ENCODE data around the gene KCNQ2.

Gene KCNQ2

DNA sequence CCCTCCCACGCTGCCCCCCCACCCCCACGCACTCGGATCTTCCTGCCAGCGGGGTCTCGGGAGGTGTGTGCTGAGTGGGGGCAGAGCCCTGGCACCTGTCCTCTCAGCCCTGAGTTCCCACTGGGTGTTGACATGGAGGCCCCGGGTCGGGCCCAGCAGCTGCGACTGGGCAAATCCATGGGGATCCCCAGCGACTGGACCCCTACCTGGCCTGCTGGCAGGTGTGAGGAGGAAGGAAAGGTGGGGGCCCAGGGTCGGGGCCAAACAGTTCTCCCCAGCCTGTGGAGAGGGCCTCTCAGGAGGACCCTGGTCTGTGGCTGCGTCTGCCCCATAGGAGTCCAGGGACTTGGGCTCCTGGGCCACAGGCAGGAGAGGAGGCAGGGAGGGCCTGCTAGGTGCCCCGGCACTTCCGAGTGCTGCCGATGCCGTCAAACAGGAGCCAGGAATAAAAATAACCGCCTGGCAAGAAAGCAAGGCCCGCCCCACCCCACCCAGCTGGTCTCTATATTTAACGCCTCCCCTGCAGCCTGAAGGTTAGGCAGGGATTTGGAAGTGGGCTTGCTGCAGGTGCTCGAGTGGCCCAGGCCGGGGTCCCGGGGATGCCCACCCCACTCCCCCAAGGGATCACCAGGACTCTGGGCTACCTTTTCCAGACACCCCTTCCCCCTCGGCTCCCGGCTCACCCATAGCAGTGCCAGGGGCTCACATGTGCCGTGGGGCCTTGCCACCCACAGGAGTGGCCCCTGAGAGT is 27.9 kb upstream of the KCNQ2 start:
- no peak for TF ChIP-seq ZFX (IDR thresholded peaks at IDR 0.05)
- TF ChIP-seq, protein P1, sequence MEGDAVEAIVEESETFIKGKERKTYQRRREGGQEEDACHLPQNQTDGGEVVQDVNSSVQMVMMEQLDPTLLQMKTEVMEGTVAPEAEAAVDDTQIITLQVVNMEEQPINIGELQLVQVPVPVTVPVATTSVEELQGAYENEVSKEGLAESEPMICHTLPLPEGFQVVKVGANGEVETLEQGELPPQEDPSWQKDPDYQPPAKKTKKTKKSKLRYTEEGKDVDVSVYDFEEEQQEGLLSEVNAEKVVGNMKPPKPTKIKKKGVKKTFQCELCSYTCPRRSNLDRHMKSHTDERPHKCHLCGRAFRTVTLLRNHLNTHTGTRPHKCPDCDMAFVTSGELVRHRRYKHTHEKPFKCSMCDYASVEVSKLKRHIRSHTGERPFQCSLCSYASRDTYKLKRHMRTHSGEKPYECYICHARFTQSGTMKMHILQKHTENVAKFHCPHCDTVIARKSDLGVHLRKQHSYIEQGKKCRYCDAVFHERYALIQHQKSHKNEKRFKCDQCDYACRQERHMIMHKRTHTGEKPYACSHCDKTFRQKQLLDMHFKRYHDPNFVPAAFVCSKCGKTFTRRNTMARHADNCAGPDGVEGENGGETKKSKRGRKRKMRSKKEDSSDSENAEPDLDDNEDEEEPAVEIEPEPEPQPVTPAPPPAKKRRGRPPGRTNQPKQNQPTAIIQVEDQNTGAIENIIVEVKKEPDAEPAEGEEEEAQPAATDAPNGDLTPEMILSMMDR (conservative IDR thresholded peaks at IDR 0.05) = no peak
- no peak overlapping the region for H3K27ac ChIP-seq

DNA sequence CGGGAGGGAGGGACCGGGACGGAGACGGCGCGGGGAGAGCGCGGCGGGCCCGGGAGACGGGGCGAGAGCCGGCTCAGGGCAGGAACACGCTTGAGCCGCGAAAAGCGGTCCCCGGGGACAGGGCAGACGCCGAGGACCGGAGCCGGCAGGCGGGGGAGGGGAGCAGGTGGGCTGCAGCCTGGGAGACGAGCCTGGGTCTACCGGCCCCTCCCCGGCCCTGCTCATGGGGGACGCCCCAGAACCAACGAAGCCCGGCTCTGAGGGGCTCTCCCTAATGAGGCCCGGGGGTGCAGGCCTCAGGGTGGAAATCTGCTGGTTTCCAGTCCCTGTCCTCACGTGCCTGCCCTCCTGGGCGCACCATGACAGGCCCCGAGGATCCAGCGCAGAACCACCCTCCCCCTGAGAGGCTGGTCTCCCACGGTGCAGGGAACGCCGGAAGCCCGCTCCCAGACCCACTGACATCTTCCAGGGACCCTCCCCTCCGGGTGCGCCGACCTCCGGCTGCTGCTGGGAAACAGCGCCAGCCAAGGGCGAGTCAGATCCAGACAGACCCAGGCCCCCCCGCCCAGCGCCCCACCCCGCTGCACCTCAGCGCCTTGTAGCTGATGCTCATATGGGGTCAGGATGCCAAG is 27.0 kb upstream of the KCNQ2 start:
- TF ChIP-seq, protein P1 (conservative IDR thresholded peaks at IDR 0.05) = no peak
- no peak for TF ChIP-seq ZFX (IDR thresholded peaks at IDR 0.05)
- peak overlapping the region; percentile 90 for H3K27ac ChIP-seq

DNA sequence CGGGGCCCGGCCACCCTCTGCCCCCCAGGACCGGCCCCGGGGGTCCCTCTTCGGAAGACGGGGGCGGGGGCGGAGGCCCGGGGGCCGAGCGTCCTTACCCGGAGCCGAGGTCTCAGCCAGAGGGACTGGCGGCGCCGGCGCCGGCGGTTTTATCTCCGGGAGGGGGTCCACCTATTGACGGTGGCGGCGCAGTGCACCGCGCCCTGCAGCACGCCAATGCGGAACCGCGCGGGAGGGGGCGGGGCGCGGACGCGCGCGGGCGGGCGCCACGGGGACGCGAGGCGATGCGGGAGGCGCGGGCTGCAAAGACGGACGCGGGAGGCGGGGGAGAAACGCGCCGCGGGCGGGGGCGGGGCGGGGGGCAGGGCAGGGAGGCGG is 26.5 kb upstream of the KCNQ2 start, which contains the start of gene EEF1A2:
Gene EEF1A2, minus strand, starts transcription at position 124 of the 378 bp plus-strand sequence. CDS start 1,320 bp downstream, outside the sequence.
- no peak for TF ChIP-seq ZFX (IDR thresholded peaks at IDR 0.05)
- TF ChIP-seq, protein P1 (conservative IDR thresholded peaks at IDR 0.05) = no peak; the same call in 1 of the 2 replicates
- peak within 1 kb of the TSS; percentile 90 for H3K27ac ChIP-seq

DNA sequence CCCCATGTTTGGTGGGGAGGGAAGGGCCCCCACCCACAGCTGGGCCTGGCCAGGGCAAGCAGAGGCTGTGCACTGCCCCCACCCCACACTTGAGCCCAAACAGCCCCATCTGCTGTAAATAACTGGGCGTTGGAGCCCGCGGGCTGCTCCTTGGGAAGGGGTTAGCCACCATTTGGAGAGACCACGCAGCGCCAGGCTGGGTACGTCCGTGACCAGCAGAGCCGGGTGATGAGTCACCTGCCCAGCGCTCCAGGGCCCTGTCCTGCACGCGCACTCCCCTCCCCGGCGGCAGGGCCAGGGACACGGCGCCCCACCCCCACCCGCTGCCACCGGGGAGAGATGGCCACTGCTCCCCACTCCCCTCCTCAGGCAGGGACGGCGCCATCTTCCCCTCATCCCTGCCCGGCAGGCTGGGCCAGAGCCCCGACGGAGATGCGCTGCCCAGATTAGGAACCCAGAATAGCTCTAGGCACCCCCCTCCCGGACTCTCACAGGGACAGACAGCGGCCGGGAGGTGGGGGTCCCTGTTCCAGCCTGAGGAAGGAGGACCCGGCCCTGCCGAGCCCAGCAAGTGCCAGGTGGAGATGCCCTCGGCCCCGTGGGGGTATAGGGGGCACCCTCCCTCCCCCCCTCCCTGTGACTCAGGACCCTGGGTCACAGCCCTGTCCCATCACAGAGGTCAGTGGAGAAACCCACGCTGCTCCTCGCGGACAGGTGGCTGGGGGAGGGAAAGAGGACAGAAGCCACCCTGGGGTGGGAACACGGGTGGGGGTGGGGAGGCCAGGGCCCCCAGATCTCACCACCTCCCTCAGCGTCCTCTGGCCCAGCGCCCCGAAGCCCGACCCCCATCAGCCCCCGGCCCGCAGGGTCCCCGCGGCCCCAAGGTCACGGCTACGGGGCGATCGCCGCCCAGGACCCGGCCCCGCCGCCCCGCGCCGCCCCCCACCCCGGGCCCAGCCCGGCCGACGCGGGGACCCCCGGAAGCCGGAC is 25.8 kb upstream of the KCNQ2 start:
- peak overlapping the region; percentile 90 for H3K27ac ChIP-seq

DNA sequence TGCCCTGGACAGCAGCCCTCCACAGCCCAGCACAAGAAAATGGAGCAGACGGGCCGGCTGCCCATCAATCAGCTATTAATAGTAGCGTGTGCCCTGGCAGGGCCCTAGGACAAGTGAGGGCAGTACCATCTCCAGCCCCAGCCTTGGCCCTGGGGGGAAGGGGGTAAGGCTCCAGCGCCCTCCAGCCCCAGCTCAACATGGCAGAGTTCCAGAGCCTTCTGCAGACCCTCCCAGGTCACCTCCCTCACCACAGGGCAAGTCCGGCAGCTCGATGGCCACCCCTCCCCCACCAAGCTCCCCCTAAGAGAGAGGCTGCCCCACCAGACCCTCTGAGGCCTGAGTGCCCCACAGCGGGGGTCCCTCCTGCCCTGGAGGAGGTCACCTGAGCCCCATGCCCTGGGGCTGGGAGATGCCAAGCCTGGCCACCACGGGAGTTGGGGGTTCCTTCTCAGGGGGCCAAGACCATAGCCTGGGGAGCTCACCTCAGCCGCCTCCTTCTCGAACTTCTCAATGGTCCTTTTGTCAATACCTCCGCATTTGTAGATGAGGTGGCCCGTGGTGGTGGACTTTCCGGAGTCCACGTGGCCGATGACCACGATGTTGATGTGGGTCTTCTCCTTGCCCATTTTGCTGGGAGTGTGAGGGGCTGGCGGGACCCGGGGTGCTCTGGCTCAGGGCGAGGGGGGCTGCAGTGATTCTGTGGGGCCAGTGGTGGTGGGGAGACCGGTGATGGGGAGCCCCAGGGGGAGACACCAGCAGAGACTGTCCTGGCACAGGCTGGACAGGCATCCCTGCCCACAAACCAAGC is 24.9 kb upstream of the KCNQ2 start:
- H3K27ac ChIP-seq = peak overlapping the region; percentile 90
- no peak for TF ChIP-seq ZFX (IDR thresholded peaks at IDR 0.05)
- TF ChIP-seq, protein P1 (conservative IDR thresholded peaks at IDR 0.05) = no peak

More for the DNA sequence above, 25.8 kb upstream of the KCNQ2 start:
- TF ChIP-seq ZFX (IDR thresholded peaks at IDR 0.05) = peak; percentile 5; the same call in 1 of the 2 replicates
- TF ChIP-seq, protein P1 (conservative IDR thresholded peaks at IDR 0.05) = no peak

DNA sequence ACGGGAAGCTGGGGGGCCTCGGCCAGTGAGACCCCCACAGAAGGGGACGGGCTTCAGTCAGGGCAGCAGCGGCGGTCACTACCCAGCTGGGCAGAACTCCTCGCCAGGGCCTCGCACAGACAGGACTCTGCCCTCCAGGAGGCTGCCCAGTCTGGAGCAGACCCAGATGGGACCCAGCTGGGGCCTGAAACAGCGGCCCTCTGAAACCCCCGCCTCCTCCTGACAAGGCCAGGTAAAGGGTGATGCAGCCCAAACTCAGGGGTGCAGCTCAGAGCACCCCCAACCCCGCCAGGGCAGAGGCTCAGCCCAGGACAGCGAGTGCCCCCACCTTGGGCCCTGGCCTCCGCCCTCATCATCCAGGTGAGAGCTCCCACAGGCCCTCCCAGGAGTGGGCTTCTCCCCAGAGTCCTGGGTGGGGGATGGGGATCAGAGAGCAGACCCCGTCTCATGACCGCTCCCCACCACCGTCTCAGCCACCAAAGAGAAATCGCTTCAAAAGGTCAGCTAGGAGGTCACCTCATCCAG is 24.2 kb upstream of the KCNQ2 start:
- H3K27ac ChIP-seq = peak overlapping the region; percentile 90; the same call in 1 of the 2 replicates
- no peak for TF ChIP-seq ZFX (IDR thresholded peaks at IDR 0.05)
- TF ChIP-seq, protein P1 (conservative IDR thresholded peaks at IDR 0.05) = no peak
